HG02852 (cell line): ENCODE data around the gene ABCC3.

ENCODE experiments used
- ATAC-seq: cut with Tn5 transposase; IDR thresholded peaks from one replicate; pipeline ENCODE4 v1.9.1; 2021; ENCODE audit warnings: mild to moderate bottlenecking, moderate library complexity; ENCODE audit not compliant: unreplicated experiment

The ABCC3 gene

DNA sequence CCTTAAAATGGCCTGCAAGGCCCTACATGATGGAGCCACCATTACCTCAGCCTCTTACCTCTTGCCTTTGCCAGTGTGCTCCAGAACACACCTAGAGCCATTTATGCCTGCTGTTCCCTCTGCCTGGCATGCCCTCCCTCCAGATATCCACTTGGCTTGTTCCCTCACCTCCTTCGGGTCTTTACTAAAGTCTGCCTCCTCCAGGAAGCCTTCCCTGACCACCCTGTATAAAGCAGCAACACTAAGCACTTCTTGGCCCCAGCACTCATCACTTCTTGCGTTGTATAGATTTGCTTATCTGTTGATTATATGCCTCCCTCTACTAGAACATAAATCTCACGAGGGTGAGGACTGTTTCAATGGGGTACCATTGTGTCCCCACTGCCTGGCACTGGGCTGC is 47.8 kb downstream of the ABCC3 start:
- no peak for ATAC-seq

DNA sequence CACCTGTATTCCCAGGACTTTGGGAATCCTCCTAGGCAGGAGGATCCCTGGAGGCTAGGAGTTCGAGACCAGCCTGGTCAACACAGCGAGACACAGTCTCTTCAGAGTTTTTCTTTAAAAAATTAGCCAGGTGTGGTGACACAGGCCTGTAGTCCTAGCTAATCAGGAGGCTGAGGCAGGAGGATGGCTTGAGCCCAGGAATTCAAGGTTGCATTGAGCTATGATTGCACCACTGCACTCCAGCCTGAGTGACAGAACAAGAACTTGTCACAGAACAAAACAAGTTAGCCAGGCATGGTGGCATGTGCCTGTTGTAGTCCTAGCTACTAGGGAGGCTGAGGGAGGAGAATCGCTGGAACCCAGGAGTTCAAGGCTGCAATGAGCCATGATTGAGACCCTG is 48.3 kb downstream of the ABCC3 start:
- no peak for ATAC-seq

DNA sequence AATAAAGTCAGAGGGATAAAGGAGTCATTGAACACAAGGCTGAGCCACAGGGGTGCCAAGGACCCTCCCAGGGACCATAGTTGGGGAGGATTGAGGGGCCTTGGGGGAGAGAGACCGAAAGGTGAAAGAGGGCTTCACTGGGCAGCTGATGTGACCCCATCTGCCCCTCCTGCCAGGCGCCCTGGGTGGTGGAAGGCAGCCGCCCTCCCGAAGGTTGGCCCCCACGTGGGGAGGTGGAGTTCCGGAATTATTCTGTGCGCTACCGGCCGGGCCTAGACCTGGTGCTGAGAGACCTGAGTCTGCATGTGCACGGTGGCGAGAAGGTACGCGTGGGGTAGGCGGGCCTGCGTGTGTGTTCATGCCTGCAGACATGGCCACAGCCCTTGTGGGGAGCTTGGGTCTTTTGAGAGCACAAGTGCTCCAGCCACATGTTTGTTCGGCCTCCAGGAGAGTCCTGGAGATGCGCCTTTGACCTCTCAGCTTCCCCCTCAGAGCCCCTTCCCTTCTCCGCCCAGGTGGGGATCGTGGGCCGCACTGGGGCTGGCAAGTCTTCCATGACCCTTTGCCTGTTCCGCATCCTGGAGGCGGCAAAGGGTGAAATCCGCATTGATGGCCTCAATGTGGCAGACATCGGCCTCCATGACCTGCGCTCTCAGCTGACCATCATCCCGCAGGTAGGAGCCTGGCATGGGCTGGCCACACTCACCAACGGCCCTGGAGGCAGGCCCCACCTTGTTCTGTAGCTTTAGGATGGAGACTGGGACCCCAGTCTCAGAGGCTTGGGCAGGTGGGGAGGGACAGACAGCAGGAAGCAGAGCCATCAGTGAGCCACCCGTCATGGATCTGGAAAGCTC is 49.0 kb downstream of the ABCC3 start:
- ATAC-seq = no peak

DNA sequence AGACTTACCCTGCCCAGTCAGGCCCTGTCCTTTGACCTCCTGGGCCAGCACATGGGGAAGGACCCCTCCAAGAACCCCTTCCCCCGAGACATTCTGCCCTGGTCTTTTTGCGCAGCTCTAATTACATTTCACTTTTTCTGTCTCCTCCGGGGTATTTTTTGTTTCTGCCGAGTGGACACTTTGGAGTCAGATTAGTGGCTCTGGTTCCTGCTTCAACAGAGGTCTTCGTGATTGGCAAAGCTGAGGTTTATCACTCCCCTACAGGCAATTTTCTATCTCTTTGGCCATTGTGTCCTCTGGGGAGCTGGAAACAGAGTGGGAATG is 49.6 kb downstream of the ABCC3 start:
- ATAC-seq = no peak

DNA sequence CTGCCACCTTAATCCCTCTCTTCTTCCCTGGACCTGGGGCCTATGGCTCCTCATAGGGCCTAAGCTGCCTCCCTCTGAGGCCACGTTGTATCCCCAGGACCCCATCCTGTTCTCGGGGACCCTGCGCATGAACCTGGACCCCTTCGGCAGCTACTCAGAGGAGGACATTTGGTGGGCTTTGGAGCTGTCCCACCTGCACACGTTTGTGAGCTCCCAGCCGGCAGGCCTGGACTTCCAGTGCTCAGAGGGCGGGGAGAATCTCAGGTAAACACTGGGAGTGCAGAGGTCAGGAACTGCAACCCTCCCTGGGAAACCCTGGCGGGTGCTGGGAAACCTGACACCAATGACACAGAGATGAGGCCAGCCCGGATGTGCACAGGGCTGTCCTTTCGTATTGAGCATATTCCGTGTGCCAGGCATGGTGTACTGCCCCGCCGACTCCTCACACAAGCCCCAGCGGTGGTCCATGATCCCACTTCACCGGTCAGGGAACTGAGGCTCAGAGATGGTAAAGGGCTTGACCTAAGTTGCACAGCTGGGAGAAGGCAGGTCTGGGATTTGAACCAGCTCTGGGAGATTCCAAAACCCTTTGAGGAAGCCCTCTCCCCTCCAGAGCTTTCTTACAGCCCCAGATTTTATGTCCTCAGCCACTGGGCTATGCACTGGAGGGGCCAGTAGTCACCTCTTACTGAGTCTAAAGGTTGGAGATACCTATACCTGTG is 50.1 kb downstream of the ABCC3 start:
- no peak for ATAC-seq

DNA sequence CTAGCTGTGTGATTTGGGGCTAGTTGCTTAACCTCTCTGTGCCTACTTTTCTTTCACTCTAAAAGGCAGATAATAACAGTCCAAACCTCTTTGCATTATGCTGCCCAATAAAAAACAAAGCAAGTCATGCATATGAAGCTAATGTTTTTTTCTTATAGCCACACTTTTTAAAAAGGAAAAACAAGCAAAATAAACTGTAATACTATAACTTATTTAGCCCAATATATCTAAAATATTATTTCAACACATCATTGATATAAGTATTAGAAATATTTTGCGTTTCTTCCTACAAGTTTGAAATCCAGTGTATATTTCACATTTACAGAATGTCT is 50.6 kb downstream of the ABCC3 start:
- ATAC-seq = no peak

DNA sequence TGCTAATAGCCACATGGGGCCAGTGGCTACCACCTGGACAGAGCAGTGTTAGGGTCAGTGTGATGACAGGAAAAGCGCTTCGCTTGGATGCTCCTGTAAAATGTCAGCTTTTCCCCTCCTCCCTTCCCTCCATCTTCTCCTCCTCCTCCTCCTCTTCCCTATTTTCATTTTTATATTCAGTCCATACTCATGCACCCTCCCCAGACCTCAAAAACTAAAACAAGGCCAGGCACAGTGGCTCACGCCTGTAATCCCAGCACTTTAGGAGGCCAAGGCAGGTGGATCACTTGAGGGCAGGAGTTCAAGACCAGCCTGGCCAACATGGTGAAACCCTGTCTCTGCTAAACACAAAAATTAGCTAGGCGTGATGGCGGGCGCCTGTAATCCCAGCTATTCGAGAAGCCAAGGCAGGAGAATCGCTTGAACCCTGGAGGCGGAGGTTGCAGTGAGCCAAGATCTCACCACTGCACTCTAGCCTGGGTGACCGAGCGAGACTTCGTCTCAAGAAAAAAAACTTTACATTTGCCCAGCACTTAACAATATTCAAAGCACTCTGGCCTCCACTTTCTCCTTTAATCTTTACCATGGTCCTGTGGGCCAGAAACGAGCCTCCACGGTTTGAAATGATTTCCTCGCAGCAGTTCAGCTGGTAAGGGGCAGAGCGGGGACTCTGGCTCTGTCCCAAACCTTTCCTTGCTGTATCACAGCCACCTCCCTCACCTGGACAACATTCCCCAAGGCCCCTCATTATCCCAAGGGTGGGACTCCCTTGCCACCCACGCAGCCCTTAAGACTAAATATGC is 51.2 kb downstream of the ABCC3 start:
- no peak for ATAC-seq

DNA sequence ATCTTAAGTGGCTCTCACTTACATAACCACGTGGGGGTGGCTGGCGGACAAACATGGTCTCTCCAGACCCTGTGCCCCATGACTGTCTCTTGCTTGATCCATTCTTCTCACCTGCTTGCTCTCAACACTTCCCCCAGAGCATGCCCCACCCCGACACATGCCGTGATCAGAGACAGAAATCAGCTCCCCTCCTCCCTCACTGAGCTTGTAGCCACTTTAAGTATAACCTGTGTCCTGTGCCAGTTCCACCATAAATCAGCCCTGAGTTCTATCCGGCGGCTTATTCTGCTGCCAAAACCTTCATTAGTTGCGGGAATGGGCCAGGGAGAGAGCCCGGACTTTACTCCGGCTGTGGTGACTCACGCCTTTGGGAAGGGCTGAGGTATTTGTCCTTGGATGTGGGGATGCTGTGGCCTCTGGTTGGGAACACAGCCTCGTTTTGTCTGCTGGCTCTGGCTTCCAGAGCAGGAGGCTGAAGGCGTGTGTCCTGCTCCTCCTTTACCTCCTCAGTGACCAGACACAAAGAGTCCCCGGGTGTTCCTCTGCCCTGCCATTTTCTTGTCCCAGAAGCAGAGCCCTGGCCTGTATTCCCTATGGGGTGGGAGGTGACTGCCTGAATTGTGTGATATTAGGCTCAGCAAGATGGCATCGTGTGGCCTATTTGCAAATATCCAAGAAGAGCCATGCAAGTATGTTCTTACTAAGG is 52.0 kb downstream of the ABCC3 start:
- ATAC-seq = no peak

DNA sequence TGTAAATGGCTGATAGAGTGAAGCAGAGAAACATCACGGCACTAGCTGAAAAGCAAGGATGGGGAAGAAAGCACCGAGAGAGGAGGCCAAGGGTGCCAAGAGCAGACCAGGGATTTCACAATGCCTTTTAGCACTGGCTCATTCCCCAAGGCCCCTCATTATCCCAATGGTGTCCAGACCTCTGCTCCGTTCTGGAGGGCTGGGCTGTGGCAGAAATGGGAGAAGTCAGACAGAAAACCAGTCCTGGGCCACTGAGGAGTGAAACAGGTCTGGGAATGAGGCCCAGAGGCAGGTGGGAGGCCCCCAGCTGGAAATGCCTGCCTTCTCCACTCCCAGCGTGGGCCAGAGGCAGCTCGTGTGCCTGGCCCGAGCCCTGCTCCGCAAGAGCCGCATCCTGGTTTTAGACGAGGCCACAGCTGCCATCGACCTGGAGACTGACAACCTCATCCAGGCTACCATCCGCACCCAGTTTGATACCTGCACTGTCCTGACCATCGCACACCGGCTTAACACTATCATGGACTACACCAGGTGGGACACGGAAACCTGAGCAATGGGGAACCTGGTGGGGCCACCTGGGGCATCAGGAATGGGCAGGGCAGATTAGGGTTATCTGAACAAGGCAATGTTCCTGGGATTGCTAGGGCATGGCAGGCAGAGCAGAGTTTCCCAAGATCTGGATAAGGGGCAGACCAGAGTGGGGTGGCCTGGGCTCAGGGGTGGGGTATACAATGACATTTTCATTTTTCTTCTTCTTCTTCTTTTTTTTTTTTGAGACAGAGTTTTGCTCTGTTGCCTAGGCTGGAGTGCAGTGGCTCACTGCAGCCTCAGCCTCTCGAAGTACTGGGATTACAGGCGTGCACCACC is 52.8 kb downstream of the ABCC3 start:
- no peak for ATAC-seq

DNA sequence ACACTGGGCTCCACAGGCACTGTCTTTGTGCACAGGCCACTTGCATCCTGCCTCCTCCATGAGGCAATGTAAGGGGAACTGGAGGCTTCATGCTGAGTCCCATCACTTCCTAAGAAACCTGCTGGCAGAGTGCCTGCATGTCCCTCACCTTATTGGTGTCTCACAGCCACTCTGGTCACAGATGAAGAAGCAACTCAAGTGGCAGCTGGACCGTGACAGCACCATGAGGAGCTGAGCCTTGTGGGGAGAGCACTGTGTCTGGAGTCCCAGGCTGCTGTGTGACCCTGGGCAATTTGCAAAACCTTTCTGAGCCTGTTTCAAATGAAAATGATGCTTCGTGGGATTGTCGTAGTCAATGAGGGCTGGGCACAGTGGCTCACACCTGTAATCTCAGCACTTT is 53.6 kb downstream of the ABCC3 start:
- ATAC-seq = no peak

DNA sequence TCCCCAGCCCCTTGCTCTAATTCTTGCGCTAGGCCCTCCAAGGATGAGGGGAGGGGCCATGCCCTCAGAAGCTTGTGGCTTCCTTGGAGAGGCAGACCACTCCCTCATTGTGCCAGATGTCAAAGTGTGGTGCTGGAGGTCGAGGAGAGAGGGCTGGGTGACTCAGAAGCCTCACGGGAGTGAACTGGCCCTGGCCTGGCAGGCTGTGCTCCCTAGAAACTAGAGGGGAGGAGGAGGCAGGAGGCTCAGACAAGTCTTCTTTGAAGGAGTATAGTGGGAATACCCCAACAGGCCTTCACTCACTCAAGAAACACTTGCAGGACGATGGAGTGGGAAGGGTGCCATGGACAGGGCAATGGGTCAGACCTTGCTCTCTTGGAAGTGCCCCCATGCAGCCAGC is 54.6 kb downstream of the ABCC3 start:
- no peak for ATAC-seq

DNA sequence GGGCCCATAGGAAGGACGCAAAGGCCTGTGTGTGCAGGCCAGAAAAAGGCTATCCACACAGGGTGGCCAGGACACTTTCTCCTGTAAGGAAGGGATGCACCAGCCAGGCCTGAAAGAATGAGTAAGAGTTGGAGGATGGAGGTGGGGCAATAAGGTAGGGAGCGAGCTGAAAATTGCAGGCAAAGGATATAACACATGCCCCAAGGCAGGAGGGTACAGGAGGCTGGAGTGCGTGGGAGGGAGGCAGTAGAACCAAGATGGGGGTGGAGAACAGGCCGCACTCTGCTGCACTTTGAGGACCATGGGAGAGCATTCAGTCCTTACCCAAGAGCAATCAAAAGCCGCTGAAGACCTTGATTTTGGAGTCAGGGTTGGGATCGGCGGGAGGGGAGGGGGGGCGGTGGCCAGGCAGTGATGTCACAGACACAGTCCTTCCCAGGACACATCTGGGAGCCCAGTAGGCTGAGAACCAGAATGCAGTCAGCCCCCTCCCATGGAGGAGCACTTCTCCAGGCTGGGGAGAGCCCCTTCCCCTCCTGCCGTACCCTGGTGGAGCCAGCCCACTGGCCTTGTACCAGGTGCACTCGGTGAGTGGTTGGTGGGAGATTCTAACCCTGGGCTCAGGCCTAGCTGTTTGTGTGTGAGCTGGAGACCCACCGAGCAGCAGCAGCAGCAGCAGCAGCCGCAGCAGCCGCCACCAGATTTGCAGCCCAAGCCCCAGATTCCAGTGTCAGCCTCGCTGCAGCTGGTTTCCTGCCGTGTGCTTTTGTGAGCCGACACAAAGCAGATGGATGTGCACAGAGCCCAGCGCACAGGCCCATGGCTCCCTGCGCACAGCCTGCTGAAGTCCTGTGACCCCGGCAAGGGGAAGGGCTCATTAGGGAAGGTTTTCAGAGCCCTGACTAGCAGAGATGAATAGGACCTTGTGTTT is 55.5 kb downstream of the ABCC3 start:
- ATAC-seq = no peak

DNA sequence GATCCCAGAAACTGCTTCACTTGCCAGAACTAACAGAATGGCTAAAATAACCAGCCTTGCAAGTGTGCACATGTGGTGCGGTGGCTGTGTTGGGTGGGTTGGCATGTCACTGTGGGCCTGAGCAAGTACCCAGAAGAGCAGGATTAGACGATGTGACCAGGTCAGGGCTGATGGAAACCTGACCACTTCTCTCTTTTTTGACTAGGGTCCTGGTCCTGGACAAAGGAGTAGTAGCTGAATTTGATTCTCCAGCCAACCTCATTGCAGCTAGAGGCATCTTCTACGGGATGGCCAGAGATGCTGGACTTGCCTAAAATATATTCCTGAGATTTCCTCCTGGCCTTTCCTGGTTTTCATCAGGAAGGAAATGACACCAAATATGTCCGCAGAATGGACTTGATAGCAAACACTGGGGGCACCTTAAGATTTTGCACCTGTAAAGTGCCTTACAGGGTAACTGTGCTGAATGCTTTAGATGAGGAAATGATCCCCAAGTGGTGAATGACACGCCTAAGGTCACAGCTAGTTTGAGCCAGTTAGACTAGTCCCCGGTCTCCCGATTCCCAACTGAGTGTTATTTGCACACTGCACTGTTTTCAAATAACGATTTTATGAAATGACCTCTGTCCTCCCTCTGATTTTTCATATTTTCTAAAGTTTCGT is 56.3 kb downstream of the ABCC3 start:
- no peak for ATAC-seq

DNA sequence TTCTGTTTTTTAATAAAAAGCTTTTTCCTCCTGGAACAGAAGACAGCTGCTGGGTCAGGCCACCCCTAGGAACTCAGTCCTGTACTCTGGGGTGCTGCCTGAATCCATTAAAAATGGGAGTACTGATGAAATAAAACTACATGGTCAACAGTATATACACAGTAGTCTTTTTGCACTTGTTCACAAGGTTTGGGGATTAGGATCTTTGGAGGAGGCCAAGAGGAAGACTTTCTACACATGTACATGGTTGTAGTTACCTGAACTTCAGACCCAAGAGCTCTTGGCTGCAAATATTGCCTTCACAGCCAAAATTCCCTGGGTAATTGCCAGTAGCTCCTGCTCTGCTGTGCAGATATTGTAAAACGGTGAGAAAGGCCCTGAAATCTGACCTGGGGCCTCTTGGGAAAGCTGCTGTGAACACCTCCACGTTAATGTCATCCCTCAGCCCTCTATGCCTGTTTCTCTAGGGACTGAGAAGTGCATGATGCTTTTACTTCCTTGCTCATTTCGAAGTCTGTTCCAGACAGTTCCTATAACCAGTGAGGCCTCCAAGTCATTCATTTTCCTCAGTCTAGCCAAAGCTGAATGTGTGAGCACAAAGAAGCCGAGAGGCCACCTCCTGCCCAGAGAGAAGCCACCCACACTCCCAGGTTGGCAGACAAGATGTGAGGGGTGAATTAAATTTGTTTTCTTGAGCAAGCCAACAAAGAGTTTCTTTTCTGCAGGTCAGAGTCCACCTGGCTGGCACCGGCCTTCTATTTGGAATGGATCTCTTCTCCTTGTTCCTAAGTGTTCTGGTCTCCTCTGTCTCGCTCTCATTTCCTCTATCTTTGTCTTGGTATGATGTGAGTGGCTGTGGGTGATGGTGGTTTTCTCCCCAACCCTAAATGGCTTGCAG is 57.1 kb downstream of the ABCC3 start:
- no peak for ATAC-seq

DNA sequence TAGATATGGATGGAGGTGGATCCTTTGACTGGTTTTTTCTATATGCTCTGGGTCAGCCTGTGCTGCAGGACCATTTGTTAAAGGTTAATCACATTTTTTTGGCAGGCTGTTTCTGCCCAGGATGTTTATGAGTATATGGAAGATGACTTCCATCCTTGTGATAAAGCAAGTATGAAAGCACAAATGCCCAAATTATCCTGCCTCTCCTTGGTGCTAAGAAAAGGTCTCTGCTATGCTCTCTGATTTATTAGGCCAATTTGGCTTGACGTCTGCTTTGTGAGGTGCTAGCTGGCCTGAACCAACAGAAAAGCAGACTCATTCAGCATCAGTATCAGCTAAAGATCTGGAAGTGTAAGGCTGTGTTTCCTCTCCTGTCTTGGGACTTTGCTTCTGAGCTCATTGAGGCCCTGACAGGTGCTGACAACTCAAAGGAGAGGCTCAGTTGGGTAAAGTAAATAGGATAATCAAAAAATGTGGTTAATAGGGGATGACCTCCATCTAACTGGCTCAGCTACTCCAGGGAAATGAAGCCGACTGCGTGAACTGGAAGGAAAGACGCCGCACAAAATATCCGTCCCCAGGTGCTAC is 57.9 kb downstream of the ABCC3 start:
- ATAC-seq = no peak

DNA sequence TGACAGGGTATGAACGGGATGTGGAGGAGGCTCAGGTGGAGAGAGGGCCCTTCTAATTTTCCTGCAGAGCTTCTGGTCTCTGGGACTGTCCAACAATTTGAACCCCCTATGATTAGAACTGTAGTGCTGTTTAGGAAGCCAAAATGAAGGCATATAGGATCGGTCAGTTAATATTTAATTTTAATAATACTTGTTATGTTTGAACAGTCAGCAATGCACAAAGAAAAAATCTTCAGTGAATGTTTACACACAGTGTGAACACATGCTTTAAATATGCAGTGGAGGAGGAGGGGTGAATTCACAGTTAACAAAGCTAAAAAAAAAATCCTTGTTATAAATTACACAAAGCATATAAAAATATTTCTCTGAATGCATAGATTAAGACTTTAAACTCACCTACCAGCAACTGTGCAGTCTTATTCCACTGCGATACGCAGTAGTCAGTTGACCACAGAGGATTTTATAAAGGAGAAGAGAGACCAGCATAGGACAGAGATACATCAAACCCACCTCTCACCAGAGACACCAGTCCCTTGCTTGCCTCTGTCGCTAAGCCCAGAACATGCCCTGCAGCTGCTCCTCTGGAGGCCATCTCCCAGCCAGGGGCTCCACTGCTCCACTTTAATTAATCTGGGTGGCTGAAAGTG is 58.5 kb downstream of the ABCC3 start:
- no peak for ATAC-seq

DNA sequence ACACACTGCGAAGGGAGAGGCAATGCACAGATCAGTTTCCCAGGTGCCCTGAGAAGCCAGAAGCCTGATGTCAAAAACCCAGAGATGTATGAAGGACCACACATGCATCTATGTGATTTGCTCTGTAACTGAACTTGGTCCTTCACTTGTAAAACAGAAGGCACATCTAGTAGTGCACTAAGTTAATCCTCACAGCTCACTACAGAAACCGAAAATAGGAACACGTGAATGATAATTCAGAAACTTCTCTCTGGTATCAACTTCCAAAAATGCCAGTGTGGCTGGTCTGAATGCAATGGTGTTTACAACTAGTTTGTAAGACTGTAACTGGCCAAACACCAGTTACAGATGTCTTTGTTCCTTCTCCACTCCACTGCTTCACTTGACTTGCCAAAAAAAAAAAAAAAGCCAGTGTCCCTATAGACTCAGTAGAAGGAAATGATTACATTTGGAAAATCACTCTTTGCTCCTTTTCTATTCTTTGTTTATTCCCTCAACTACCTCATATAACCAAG is 61.7 kb downstream of the ABCC3 start:
- ATAC-seq = no peak
